ENCODE results near the gene EHMT2. TPM values are rescaled to one million over a fixed set of nuclear protein-coding genes. Genes with fewer than 3 reads are reported as not detected.
A peak's percentile ranks its signal among the peaks of the same experiment; 100 is the strongest.

EHMT2 gene
- 34.5 TPM for polyA plus RNA-seq (2013, experiment 1 of 2)
- polyA plus RNA-seq (2013, experiment 2 of 2), result 33.2 TPM

DNA sequence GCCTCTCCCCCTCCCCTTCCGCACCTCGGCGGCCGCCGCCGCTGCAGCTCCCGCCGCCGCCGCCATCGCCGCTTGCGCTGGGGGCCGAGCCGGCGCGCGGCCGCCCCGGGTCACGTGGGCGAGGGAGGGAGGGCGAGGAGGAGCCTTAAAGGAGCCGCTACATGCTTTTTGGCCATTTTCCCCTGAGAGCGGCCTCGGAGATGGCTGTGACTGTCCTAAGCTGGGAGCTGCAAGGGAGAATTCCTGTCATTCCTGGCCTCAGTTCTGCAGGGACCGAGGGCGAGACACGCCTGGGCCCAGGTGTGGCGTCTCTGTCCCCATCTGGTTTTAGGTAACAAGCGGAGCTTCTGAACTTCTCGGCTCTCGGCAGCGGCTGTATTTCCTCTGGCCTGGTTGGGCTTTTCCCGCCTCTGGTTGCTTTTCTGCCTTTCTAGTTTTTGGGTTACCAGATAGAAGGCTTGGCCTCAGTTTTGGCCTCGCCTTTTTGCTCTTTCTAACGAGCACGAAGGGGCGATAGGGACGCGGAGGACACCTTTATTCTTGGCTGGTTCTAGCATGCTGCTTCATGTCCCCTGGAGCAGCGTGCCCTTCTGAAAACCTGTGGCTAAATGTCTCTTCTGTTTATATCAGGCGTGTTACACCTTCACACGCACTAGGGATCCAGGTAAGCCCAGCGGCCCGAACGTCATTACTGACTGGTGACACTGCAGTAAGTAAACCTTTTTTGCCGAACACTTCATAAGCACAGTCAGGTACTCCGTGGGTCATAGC lies at the start of gene EHMT2:
TSS of gene EHMT2 (minus strand) at position 87 of the 771 bp plus-strand sequence. CDS start at position 66, 21 bp downstream.
- WGBS, result under 1% methylated on average over 46 of the region's 49 CpGs
- DNase-seq, result peak; percentile 83
- Histone ChIP-seq H3K79me1 (replicated peaks; ENCODE audit: low read length, poor library complexity, severe bottlenecking) (peaks cover 18% of the 10 kb centered on the region), H2AK5ac (ENCODE audit: low read length, severe bottlenecking) (no peak within 1 kb of the TSS), H3K4me2 (ENCODE audit: low read length, poor library complexity, severe bottlenecking) (peak within 1 kb of the TSS; percentile 62), H3K23ac (ENCODE audit: low read length in 2 of 2) (peak within 1 kb of the TSS in 1 of 2 experiments; percentile 96), H3K4me1 (ENCODE audit: control insufficient read depth, insufficient read depth, low read depth, low read length) (peaks cover 25% of the 10 kb centered on the region), H3K18ac (ENCODE audit: low read depth in 1 of 2, low read length in 2 of 2) (peak within 1 kb of the TSS in 1 of 2 experiments; percentile 83), H3K4me3 (ENCODE audit: insufficient read depth in 1 of 2, low read depth in 1 of 2, low read length in 2 of 2) (peak within 1 kb of the TSS; percentile 93 to 96), H2BK5ac (ENCODE audit: low read depth, low read length, poor library complexity, severe bottlenecking) (no peak within 1 kb of the TSS), H2BK15ac (ENCODE audit: low read depth, poor library complexity, severe bottlenecking) (peak within 1 kb of the TSS; percentile 60), H4K91ac (ENCODE audit: low read length) (no peak within 1 kb of the TSS), H4K8ac (ENCODE audit: low read length) (peak within 1 kb of the TSS; percentile 56), H2BK12ac (ENCODE audit: low read length in 2 of 2) (peak within 1 kb of the TSS in 1 of 2 experiments; percentile 87), H2AFZ (ENCODE audit: low read depth, low read length) (peak within 1 kb of the TSS; percentile 91), H2BK120ac (ENCODE audit: low read depth, low read length) (peak within 1 kb of the TSS; percentile 67), H3K36me3 (ENCODE audit: control insufficient read depth in 1 of 2, insufficient read depth in 2 of 2, low read depth in 1 of 2, low read length in 2 of 2) (peaks cover 25 to 35% of the 10 kb centered on the region in 2 experiments), H3K27ac (ENCODE audit: low read length, poor library complexity, severe bottlenecking) (no peak within 1 kb of the TSS), H3K4ac (ENCODE audit: low read depth in 1 of 2, low read length in 2 of 2) (peak within 1 kb of the TSS; percentile 5 to 79), H3K9ac (ENCODE audit: low read length) (peak within 1 kb of the TSS; percentile 96), H3K9me3 (ENCODE audit: control insufficient read depth, low read length) (no peaks in the 10 kb centered on the region), H3K27me3 (ENCODE audit: control insufficient read depth in 1 of 2, insufficient read depth in 1 of 2, low read length in 2 of 2) (no peaks in the 10 kb centered on the region), H3K14ac (ENCODE audit: low read length in 2 of 2) (peak within 1 kb of the TSS in 1 of 2 experiments; percentile 94)

DNA sequence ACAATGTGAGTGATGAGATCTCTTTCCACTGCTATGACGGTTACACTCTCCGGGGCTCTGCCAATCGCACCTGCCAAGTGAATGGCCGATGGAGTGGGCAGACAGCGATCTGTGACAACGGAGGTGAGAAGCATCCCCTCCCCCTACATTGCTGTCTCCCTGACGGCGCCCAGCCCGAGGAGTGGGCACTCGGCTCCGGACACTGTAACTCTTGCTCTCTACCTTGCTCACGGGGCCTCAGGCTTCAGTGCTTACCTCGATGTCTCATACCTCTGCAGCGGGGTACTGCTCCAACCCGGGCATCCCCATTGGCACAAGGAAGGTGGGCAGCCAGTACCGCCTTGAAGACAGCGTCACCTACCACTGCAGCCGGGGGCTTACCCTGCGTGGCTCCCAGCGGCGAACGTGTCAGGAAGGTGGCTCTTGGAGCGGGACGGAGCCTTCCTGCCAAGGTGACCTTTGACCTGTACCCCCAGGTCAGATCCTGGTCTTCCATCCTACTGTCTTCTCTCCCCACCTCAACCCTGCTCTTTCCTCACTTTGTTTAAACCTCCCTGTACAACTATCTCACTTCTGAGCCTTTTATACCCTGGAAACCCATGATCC lies 49.7 kb upstream of the EHMT2 start:
- H3K4me3 ChIP-seq (ENCODE audit: insufficient read depth in 1 of 2, low read depth in 1 of 2, low read length in 2 of 2), result no peak overlapping the region
- H4K8ac ChIP-seq (ENCODE audit: low read length), result no peak overlapping the region
- H4K91ac ChIP-seq (ENCODE audit: low read length), result no peak overlapping the region
- no peak overlapping the region for H3K18ac ChIP-seq (ENCODE audit: low read depth in 1 of 2, low read length in 2 of 2)
- H3K9ac ChIP-seq (ENCODE audit: low read length), result no peak overlapping the region
- no peaks in the 10 kb centered on the region for H3K79me1 ChIP-seq (replicated peaks; ENCODE audit: low read length, poor library complexity, severe bottlenecking)
- no peak overlapping the region for H3K4ac ChIP-seq (ENCODE audit: low read depth in 1 of 2, low read length in 2 of 2)
- peaks cover 0 to 19% of the 10 kb centered on the region in 2 experiments for H3K27me3 ChIP-seq (ENCODE audit: control insufficient read depth in 1 of 2, insufficient read depth in 1 of 2, low read length in 2 of 2)
- H2AFZ ChIP-seq (ENCODE audit: low read depth, low read length), result no peak overlapping the region
- no peak for DNase-seq
- H2AK5ac ChIP-seq (ENCODE audit: low read length, severe bottlenecking), result no peak overlapping the region
- no peaks in the 10 kb centered on the region for H3K9me3 ChIP-seq (ENCODE audit: control insufficient read depth, low read length)
- H2BK12ac ChIP-seq (ENCODE audit: low read length in 2 of 2), result no peak overlapping the region
- peaks cover 22 to 23% of the 10 kb centered on the region in 2 experiments for H3K36me3 ChIP-seq (ENCODE audit: control insufficient read depth in 1 of 2, insufficient read depth in 2 of 2, low read depth in 1 of 2, low read length in 2 of 2)
- peaks cover 15% of the 10 kb centered on the region for H3K4me1 ChIP-seq (ENCODE audit: control insufficient read depth, insufficient read depth, low read depth, low read length)
- H3K14ac ChIP-seq (ENCODE audit: low read length in 2 of 2), result no peak overlapping the region
- no peak overlapping the region for H3K23ac ChIP-seq (ENCODE audit: low read length in 2 of 2)
- no peak overlapping the region for H2BK5ac ChIP-seq (ENCODE audit: low read depth, low read length, poor library complexity, severe bottlenecking)
- 92% methylated on average over 24 of the region's 24 CpGs for WGBS
- no peak overlapping the region for H2BK15ac ChIP-seq (ENCODE audit: low read depth, poor library complexity, severe bottlenecking)
- no peak overlapping the region for H3K4me2 ChIP-seq (ENCODE audit: low read length, poor library complexity, severe bottlenecking)
- no peak overlapping the region for H3K27ac ChIP-seq (ENCODE audit: low read length, poor library complexity, severe bottlenecking)
- no peak overlapping the region for H2BK120ac ChIP-seq (ENCODE audit: low read depth, low read length)

DNA sequence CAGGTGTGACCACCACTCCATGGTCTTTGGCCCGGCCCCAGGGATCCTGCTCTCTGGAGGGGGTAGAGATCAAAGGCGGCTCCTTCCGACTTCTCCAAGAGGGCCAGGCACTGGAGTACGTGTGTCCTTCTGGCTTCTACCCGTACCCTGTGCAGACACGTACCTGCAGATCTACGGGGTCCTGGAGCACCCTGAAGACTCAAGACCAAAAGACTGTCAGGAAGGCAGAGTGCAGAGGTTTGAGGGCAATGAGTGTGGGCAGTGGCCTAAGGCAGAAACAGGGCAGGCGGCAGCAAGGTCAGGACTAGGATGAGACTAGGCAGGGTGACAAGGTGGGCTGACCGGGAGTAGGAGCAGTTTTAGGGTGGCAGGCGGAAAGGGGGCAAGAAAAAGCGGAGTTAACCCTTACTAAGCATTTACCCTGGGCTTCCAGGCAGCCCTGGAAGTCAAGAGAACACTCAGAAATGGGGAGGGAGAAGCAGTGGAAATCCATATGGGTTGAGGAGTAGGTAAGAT lies 48.9 kb upstream of the EHMT2 start:
- Histone ChIP-seq H3K4me1 (ENCODE audit: control insufficient read depth, insufficient read depth, low read depth, low read length) (peaks cover 15% of the 10 kb centered on the region), H3K9me3 (ENCODE audit: control insufficient read depth, low read length) (no peaks in the 10 kb centered on the region), H3K36me3 (ENCODE audit: control insufficient read depth in 1 of 2, insufficient read depth in 2 of 2, low read depth in 1 of 2, low read length in 2 of 2) (peaks cover 15% of the 10 kb centered on the region in 2 experiments), H3K4ac (ENCODE audit: low read depth in 1 of 2, low read length in 2 of 2) (no peak overlapping the region), H2AFZ (ENCODE audit: low read depth, low read length) (no peak overlapping the region), H3K27ac (ENCODE audit: low read length, poor library complexity, severe bottlenecking) (no peak overlapping the region), H2BK5ac (ENCODE audit: low read depth, low read length, poor library complexity, severe bottlenecking) (no peak overlapping the region), H3K27me3 (ENCODE audit: control insufficient read depth in 1 of 2, insufficient read depth in 1 of 2, low read length in 2 of 2) (peaks cover 0 to 19% of the 10 kb centered on the region in 2 experiments), H4K8ac (ENCODE audit: low read length) (no peak overlapping the region), H2AK5ac (ENCODE audit: low read length, severe bottlenecking) (no peak overlapping the region), H3K23ac (ENCODE audit: low read length in 2 of 2) (no peak overlapping the region), H2BK12ac (ENCODE audit: low read length in 2 of 2) (no peak overlapping the region), H3K14ac (ENCODE audit: low read length in 2 of 2) (no peak overlapping the region), H3K79me1 (replicated peaks; ENCODE audit: low read length, poor library complexity, severe bottlenecking) (no peaks in the 10 kb centered on the region), H3K18ac (ENCODE audit: low read depth in 1 of 2, low read length in 2 of 2) (no peak overlapping the region), H3K4me3 (ENCODE audit: insufficient read depth in 1 of 2, low read depth in 1 of 2, low read length in 2 of 2) (peak overlapping the region in 1 of 2 experiments; percentile 72), H3K9ac (ENCODE audit: low read length) (peak overlapping the region; percentile 81), H2BK120ac (ENCODE audit: low read depth, low read length) (no peak overlapping the region), H4K91ac (ENCODE audit: low read length) (no peak overlapping the region), H3K4me2 (ENCODE audit: low read length, poor library complexity, severe bottlenecking) (no peak overlapping the region), H2BK15ac (ENCODE audit: low read depth, poor library complexity, severe bottlenecking) (no peak overlapping the region)
- DNase-seq, result no peak
- 77% methylated on average over 11 of the region's 11 CpGs for WGBS

All from mesenchymal stem cell (in vitro differentiated cells and primary cell).